Measurements from ENCODE around the gene TMEM138. TPM values are rescaled to one million over a fixed set of nuclear protein-coding genes. Genes with fewer than 3 reads are reported as not detected.

The TMEM138 gene
- total and polyA plus RNA-seq, 2 of the 13 experiments (the other 11 are each of a cell fraction or from before 2014, with no cell fraction given) = 43.5 to 61.0 TPM

DNA sequence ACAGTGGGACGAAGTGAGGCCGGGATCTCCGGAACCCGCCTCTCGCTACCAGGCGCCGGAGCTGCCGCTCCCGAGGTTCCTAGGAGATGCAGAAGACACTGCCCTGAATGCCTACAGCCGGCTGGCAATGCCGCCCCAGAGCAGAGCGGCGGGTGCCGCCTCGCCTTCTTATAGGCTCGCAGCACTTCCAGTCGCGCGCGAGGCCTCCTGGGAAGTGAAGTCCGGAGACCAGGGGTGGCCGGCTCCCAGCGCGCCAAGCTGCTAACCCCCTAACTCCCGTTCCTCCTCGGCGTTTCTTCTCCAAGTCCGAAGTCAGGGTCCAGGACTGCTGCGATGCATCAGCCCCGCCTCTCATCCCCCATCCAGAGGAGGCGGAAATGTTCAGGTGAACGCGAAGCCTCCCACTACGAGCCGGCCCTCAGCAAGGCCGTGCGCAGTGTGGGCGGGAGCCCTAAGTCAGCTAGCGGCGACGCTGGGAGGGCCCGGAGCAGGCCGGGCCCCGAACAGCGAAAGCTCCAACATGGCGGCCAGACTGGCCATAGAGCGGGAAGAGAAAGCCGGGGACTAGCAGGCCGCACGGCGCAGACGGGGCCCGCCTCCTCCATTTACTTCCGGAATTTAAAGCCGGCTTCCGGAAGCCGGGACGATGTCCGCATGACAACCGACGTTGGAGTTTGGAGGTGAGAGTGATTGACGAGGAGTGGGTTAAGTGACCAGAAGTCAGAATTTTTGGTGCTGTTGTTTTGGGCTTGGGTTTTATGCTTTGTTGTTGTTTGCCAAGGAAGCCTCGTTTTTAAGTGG, at the start of gene TMEM138, which contains the start of gene CYB561A3 (continued):
- TF ChIP-seq, protein P1, sequence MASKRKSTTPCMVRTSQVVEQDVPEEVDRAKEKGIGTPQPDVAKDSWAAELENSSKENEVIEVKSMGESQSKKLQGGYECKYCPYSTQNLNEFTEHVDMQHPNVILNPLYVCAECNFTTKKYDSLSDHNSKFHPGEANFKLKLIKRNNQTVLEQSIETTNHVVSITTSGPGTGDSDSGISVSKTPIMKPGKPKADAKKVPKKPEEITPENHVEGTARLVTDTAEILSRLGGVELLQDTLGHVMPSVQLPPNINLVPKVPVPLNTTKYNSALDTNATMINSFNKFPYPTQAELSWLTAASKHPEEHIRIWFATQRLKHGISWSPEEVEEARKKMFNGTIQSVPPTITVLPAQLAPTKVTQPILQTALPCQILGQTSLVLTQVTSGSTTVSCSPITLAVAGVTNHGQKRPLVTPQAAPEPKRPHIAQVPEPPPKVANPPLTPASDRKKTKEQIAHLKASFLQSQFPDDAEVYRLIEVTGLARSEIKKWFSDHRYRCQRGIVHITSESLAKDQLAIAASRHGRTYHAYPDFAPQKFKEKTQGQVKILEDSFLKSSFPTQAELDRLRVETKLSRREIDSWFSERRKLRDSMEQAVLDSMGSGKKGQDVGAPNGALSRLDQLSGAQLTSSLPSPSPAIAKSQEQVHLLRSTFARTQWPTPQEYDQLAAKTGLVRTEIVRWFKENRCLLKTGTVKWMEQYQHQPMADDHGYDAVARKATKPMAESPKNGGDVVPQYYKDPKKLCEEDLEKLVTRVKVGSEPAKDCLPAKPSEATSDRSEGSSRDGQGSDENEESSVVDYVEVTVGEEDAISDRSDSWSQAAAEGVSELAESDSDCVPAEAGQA (IDR thresholded peaks at IDR 0.05; ENCODE audit: low read depth) = peak; percentile 76; the same call in 1 of the 2 replicates
- TF ChIP-seq, protein P1 (CRISPR knock-in tag; IDR thresholded peaks at IDR 0.05; ENCODE audit: borderline replicate concordance) = peak; percentile 48; the same call in 1 of the 2 replicates
- no peak for TF ChIP-seq ZBTB21 (CRISPR knock-in tag; IDR thresholded peaks at IDR 0.05)
- TF ChIP-seq, protein P2, sequence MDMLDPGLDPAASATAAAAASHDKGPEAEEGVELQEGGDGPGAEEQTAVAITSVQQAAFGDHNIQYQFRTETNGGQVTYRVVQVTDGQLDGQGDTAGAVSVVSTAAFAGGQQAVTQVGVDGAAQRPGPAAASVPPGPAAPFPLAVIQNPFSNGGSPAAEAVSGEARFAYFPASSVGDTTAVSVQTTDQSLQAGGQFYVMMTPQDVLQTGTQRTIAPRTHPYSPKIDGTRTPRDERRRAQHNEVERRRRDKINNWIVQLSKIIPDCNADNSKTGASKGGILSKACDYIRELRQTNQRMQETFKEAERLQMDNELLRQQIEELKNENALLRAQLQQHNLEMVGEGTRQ (IDR thresholded peaks at IDR 0.05; ENCODE audit: low read depth, low read length) = no peak
- TF ChIP-seq, protein P2 (CRISPR knock-in tag; IDR thresholded peaks at IDR 0.05; ENCODE audit: borderline replicate concordance) = no peak
- 0 out of 2 replicates have a peak, but pooled peaks have one; percentile 9 for TF ChIP-seq IRF2 (CRISPR knock-in tag; IDR thresholded peaks at IDR 0.05)
- TF ChIP-seq, protein P3, sequence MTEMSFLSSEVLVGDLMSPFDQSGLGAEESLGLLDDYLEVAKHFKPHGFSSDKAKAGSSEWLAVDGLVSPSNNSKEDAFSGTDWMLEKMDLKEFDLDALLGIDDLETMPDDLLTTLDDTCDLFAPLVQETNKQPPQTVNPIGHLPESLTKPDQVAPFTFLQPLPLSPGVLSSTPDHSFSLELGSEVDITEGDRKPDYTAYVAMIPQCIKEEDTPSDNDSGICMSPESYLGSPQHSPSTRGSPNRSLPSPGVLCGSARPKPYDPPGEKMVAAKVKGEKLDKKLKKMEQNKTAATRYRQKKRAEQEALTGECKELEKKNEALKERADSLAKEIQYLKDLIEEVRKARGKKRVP (CRISPR knock-in tag; IDR thresholded peaks at IDR 0.05) = 0 out of 4 replicates have a peak, but pooled peaks of 1 of the 2 experiments have one; percentile 6
- TF ChIP-seq, protein P4, sequence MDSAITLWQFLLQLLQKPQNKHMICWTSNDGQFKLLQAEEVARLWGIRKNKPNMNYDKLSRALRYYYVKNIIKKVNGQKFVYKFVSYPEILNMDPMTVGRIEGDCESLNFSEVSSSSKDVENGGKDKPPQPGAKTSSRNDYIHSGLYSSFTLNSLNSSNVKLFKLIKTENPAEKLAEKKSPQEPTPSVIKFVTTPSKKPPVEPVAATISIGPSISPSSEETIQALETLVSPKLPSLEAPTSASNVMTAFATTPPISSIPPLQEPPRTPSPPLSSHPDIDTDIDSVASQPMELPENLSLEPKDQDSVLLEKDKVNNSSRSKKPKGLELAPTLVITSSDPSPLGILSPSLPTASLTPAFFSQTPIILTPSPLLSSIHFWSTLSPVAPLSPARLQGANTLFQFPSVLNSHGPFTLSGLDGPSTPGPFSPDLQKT (CRISPR knock-in tag; IDR thresholded peaks at IDR 0.05; ENCODE audit: borderline replicate concordance) = no peak
- TF ChIP-seq, protein P5, sequence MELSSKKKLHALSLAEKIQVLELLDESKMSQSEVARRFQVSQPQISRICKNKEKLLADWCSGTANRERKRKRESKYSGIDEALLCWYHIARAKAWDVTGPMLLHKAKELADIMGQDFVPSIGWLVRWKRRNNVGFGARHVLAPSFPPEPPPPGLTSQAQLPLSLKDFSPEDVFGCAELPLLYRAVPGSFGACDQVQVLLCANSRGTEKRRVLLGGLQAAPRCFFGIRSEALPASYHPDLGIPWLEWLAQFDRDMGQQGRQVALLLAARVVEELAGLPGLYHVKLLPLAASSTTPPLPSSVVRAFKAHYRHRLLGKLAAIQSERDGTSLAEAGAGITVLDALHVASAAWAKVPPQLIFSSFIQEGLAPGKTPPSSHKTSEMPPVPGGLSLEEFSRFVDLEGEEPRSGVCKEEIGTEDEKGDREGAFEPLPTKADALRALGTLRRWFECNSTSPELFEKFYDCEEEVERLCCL (CRISPR knock-in tag; IDR thresholded peaks at IDR 0.05; ENCODE audit: borderline replicate concordance) = no peak; the same call in 1 of the 2 replicates
- TF ChIP-seq, protein P6, sequence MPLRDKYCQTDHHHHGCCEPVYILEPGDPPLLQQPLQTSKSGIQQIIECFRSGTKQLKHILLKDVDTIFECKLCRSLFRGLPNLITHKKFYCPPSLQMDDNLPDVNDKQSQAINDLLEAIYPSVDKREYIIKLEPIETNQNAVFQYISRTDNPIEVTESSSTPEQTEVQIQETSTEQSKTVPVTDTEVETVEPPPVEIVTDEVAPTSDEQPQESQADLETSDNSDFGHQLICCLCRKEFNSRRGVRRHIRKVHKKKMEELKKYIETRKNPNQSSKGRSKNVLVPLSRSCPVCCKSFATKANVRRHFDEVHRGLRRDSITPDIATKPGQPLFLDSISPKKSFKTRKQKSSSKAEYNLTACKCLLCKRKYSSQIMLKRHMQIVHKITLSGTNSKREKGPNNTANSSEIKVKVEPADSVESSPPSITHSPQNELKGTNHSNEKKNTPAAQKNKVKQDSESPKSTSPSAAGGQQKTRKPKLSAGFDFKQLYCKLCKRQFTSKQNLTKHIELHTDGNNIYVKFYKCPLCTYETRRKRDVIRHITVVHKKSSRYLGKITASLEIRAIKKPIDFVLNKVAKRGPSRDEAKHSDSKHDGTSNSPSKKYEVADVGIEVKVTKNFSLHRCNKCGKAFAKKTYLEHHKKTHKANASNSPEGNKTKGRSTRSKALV (CRISPR knock-in tag; IDR thresholded peaks at IDR 0.05) = peak; percentile 67; the same call in 1 of the 2 replicates
- TF ChIP-seq GABPB1 (CRISPR knock-in tag; IDR thresholded peaks at IDR 0.05) = peak; percentile 95
- TF ChIP-seq GLI4 (CRISPR knock-in tag; IDR thresholded peaks at IDR 0.05; ENCODE audit: borderline replicate concordance) = peak; percentile 71; the same call in 1 of the 2 replicates
